Stimulated activated CD8-positive, alpha-beta memory T cell treated with anti-CD3 and anti-CD28 coated beads, Interleukin-12 subunit alpha, Interleukin-12 subunit beta, amount 100 ng/mL, for 24 hours (primary cell): ENCODE measurements around the gene DGKI.

Source experiments
- DNase-seq: peaks from one replicate; pipeline ENCODE4 v3.0.0-alpha.2; 2020; ENCODE audit errors: extremely low read depth

DGKI gene

DNA sequence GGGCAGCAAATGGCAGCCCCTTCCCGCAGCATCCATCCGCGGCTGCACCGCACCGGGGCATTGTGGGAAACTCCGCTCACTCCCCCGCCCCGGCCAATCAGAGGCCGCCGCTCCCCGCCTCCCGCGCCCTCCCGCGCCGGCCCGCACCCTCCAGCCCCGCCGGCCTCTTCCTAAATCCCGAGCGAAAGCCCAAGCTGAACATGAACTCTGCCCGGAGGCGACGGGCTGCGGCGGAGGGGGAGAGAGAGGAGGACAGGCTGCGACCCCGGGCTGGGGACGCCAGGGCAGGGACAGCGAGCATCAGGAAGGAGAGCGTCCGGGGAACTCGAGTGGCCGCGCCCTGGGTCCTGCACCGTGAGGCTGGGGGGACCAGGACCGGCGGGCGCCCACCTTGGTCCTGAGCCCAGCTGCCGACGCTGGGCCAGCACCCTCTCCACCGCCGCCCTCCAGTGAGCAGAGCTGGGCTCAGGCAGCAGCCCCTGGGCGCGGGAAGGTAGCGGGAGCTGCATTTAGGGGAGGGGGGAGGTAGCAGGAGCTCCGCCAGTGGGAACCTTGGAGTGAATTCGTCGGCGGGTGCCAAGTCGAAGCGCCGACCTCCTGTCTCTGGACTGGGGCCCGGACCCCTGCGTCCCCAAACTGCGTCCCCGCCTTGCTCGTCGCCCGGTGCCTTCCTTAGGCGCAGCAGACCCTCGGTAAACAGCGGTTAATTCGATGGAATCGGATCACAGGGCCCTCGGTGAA is at the start of gene DGKI:
TSS of gene DGKI (minus strand) at position 148 of the 741 bp plus-strand sequence.
- DNase-seq, result no peak

GRCh38 chr7:137895301-137896221 is 48.8 kb upstream of the DGKI start:
- no peak for DNase-seq

DNA sequence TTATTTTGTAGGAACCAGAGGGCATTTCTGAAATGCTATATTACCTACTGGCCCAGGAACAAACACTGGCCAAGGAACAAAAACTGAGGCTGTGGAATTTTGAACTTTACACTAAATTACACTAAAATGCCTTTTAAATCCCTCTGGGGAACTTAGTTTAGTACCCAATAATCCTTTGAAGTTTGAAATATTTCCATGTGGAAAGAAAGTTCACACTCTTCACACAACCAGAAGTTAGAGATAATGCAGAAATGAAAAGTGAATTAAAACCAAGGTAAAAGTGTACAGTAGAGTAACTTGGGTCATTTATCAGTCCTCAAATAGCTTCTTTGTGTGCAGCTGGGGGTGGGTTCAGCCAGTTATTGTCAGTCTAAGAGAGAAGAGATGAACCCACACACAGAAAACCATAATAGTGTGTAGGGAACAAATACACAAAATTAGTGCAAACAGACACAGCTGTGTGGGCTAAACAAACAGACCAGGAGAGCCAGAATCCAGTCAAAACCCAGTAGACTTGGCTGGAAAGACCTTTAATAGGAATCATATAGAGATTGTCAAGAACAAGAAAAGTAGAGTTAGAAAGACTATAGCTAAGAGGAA is 46.5 kb upstream of the DGKI start:
- DNase-seq, result no peak

GRCh38 chr7:137891016-137891655 is 44.4 kb upstream of the DGKI start:
- DNase-seq, result no peak

GRCh38 chr7:137890449-137890921 is 43.7 kb upstream of the DGKI start:
- DNase-seq, result no peak

DNA sequence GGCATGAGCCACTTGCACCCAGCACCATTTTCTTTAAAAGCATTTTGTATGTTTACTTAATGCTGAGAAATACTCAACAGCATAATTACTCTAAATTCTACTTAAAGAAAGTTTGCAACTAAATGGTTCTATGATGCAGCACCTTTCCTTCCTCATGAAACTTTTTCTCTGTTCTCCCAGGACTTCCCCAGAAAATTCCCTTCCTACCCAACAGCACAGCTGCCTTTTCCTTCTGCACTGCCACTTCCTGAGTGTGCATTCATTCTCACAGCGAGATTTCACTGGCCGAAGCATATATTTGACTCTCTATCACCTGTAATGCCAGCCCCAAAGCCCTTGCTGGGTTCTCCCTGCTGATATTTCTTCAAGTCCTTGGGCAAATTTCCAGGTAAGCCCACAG is 41.5 kb upstream of the DGKI start:
- DNase-seq, result no peak

DNA sequence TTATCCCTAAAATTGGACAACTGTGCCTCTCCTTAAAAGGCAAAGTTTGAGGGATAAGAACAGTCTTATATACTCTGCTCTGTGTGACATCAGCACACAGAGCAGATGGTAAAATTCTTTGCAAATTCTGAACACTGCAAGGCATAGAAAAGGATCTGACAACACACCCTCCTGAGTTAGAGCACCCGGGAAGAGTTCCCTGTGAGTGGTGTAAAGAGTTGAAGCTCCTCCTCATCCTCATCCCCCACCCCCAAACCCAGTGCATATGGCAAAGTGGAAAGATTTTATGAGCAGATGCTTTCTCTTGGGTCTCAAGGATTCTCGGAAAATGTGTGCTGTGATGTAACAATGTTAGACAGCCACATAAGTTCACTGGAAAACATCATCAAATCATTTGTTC is 40.0 kb upstream of the DGKI start:
- no peak for DNase-seq

- DNase-seq, result no peak
These were observed 39.5 kb upstream of the DGKI start for GRCh38 chr7:137886281-137886680.

DNA sequence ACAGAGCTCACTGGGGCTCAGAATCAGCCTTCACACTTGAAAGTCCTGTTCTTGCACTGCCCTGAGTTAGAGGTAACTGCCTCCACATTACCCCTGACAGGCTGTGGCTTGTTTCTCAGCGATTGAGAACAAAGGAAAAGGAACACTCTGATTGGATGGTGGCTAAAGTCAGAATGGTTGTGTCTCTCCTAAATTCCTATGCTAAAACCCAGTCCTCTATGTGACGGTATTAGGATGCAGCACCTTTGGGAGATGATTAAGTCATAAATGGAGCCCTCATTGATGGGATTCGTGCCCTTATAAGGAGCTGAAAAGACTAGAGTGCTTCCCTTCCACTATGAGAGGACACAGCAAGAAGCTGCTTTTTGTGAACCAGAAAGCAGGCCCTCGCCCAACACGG is 38.9 kb upstream of the DGKI start:
- no peak for DNase-seq

DNA sequence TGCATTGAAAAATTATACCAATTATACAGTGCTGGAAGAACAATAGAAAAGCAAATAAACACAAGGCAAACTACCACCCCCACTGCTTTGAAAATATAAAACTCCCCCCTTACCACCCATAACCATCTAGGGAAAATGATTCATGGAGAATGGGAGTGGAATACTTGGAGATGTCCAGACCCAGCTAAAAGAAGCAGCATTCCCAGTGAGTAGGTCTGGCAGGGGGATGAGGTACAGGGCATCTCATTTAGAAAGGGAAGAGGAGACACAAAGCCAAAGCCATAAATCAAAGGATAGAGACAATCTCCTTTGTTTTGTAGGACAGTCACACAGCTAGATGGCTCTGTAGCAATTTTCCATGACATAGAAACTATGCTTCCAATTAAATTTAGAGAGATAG is 36.0 kb upstream of the DGKI start:
- DNase-seq, result no peak

GRCh38 chr7:137882261-137882668 is 35.5 kb upstream of the DGKI start:
- DNase-seq, result no peak

DNA sequence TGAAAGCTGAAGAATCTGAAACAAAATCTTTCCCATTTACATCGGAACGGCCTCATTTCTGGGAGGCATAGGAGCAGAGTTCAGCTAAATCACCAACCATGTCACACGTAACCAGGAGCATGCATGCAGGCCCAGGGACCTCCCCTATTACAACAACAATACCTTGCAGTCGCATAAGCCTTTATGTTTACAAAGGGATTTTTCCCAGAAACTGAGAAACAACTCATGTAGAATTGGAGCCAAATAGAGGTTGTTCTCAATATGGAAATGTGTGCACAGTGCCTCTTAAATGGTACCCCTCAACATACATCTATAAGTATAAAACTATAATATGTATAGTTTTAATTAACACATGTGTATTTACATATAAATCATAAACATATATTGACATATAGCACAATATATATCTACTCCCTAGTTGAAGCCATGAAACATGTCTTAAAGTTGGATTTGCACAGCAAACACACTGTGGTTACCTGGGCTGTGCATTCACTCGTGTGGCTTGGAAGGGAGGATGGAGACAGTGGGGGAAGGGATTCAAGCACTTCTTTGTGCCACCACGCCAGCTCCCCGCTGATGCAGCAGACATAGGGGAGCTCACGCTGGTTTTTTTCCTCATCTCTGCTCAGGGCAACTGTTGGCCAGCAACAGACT is 35.0 kb upstream of the DGKI start:
- DNase-seq, result no peak

GRCh38 chr7:137880432-137880831 is 33.7 kb upstream of the DGKI start:
- no peak for DNase-seq

GRCh38 chr7:137879357-137880158 is 32.8 kb upstream of the DGKI start:
- no peak for DNase-seq

GRCh38 chr7:137878333-137878961 is 31.7 kb upstream of the DGKI start:
- DNase-seq, result no peak

- no peak for DNase-seq
These were observed 30.4 kb upstream of the DGKI start for GRCh38 chr7:137877027-137877675.

DNA sequence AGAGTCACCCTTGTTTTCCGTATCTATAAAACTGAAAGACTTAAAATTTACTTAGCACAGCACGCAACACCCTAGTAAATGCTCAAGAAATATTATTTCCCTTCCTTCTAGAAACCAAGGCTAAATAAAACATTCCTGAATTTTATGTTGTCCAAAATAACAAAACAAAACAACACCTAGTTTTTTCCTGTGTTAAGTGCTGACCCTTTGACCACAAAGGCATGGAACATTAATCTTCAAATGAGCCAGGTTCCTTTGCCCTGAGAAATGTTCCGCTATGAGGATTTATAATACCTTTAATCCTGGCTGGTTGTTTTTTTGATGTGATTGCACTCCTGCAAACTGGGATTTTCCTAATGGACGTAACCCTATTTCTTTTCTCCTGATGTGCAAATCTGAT is 29.0 kb upstream of the DGKI start:
- DNase-seq, result no peak

DNA sequence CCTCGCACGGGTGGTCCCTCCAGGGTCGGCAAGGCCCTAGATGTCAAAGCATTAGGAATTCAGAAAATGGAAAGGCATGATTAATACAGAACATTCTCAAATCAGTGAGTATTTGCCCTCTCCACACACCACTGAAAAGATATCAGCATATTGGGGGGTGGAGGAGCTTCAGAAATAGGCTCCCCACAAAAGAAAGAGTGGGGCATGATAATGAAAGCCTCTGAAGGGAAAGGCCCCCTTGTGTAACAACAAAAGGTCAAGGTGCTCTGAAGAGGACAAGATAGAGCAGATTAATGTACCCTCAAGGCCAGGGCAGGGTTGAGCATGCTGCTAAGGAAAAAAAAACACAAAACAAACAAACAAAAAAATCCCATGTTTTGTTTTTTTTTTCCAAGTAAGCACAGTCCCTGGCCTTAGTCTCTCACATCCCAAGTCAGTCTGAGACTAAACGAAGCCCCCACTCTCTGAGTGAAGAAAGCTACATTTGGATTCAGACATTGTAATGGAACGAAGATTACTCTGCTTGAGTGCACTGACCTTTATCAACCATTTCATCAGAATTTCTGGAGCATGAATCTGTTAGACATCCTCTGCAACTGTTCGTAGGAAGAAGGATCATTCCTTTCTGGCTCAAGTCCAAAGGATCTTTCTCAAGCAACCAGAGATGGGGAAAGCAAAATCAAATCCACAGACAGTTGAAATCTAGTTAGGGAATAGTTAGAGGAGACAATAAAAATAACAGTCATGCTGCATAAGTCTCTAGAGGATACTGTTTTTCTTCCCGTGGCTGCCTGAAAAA is 27.4 kb upstream of the DGKI start:
- DNase-seq, result no peak

- DNase-seq, result no peak
These were observed 26.8 kb upstream of the DGKI start for GRCh38 chr7:137873524-137873923.
